ENCODE data around the gene MLPH.

MLPH gene

GRCh38 chr2:237599465-237600110 is 112.5 kb downstream of the MLPH start:
- H3K4me3 ChIP-seq (ENCODE audit: low read depth, low read length), result no peak overlapping the region
- DNase-seq (ENCODE audit: low read depth), result no peak
- no peak for TF ChIP-seq CTCF (IDR thresholded peaks at IDR 0.05; ENCODE audit: control insufficient read depth, extremely low read depth, insufficient read depth)

- DNase-seq (ENCODE audit: low read depth), result no peak
These were observed 113.3 kb downstream of the MLPH start for GRCh38 chr2:237600205-237600846.

GRCh38 chr2:237601453-237602116 is 114.5 kb downstream of the MLPH start:
- H3K4me3 ChIP-seq (ENCODE audit: low read depth, low read length), result no peak overlapping the region
- no peak for TF ChIP-seq CTCF (IDR thresholded peaks at IDR 0.05; ENCODE audit: control insufficient read depth, extremely low read depth, insufficient read depth)

More at GRCh38 chr2:237600205-237600846, 113.3 kb downstream of the MLPH start:
- no peak overlapping the region for H3K4me3 ChIP-seq (ENCODE audit: low read depth, low read length)
- no peak for TF ChIP-seq CTCF (IDR thresholded peaks at IDR 0.05; ENCODE audit: control insufficient read depth, extremely low read depth, insufficient read depth)

GRCh38 chr2:237602409-237602808 is 115.4 kb downstream of the MLPH start:
- no peak for TF ChIP-seq CTCF (IDR thresholded peaks at IDR 0.05; ENCODE audit: control insufficient read depth, extremely low read depth, insufficient read depth)
- no peak for DNase-seq (ENCODE audit: low read depth)
- H3K4me3 ChIP-seq (ENCODE audit: low read depth, low read length), result no peak overlapping the region

More at GRCh38 chr2:237601453-237602116, 114.5 kb downstream of the MLPH start:
- DNase-seq (ENCODE audit: low read depth), result no peak

GRCh38 chr2:237603049-237603717 is 116.1 kb downstream of the MLPH start:
- no peak overlapping the region for H3K4me3 ChIP-seq (ENCODE audit: low read depth, low read length)

More at GRCh38 chr2:237603049-237603717, 116.1 kb downstream of the MLPH start:
- no peak for DNase-seq (ENCODE audit: low read depth)
- TF ChIP-seq CTCF (IDR thresholded peaks at IDR 0.05; ENCODE audit: control insufficient read depth, extremely low read depth, insufficient read depth), result no peak
